HG03432 (cell line): Measurements from ENCODE around the gene MYO5C.
A peak's percentile ranks its signal among the peaks of the same experiment; 100 is the strongest.
"Not testable (repeated sequence)": the region's sequence is repeated elsewhere in the genome, so short reads cannot be mapped to it uniquely, and the experiment has no call there.

Source experiments
- ATAC-seq: cut with Tn5 transposase; IDR thresholded peaks from one replicate; pipeline ENCODE4 v1.9.1; 2021; ENCODE audit warnings: mild to moderate bottlenecking, moderate library complexity; ENCODE audit not compliant: unreplicated experiment

Gene MYO5C

GRCh38 chr15:52243697-52244555 lies 51.7 kb downstream of the MYO5C start:
- no peak for ATAC-seq

- no peak for ATAC-seq
Measured at GRCh38 chr15:52243286-52243685, 52.3 kb downstream of the MYO5C start.

- ATAC-seq = no peak
Measured at GRCh38 chr15:52241489-52241888, 54.1 kb downstream of the MYO5C start.

GRCh38 chr15:52240166-52240565 lies 55.4 kb downstream of the MYO5C start:
- no peak for ATAC-seq

- not testable (repeated sequence) for ATAC-seq
Measured at GRCh38 chr15:52238989-52239525, 56.5 kb downstream of the MYO5C start.

GRCh38 chr15:52238149-52238548 lies 57.5 kb downstream of the MYO5C start:
- no peak for ATAC-seq

GRCh38 chr15:52236013-52236412 lies 59.6 kb downstream of the MYO5C start:
- no peak for ATAC-seq

GRCh38 chr15:52234596-52235541 lies 60.7 kb downstream of the MYO5C start:
- ATAC-seq = peak; percentile 36

GRCh38 chr15:52233405-52233804 lies 62.2 kb downstream of the MYO5C start:
- ATAC-seq = peak; percentile 41

- peak; percentile 59 for ATAC-seq
Measured at GRCh38 chr15:52232327-52232726, 63.3 kb downstream of the MYO5C start.

GRCh38 chr15:52230073-52230472 lies 65.5 kb downstream of the MYO5C start:
- no peak for ATAC-seq

GRCh38 chr15:52228921-52229320 lies 66.7 kb downstream of the MYO5C start:
- ATAC-seq = peak; percentile 30

GRCh38 chr15:52227456-52227855 lies 68.1 kb downstream of the MYO5C start:
- ATAC-seq = peak; percentile 87

- ATAC-seq = no peak
Measured at GRCh38 chr15:52225230-52225629, 70.4 kb downstream of the MYO5C start.

GRCh38 chr15:52224211-52224610 lies 71.4 kb downstream of the MYO5C start:
- ATAC-seq = no peak

GRCh38 chr15:52221730-52222129 lies 73.9 kb downstream of the MYO5C start:
- peak; percentile 77 for ATAC-seq

GRCh38 chr15:52220937-52221660 lies 74.5 kb downstream of the MYO5C start:
- ATAC-seq = peak; percentile 23

GRCh38 chr15:52220251-52220650 lies 75.4 kb downstream of the MYO5C start:
- no peak for ATAC-seq

GRCh38 chr15:52218816-52219215 lies 76.8 kb downstream of the MYO5C start:
- no peak for ATAC-seq

- no peak for ATAC-seq
Measured at GRCh38 chr15:52218371-52218770, 77.2 kb downstream of the MYO5C start.

GRCh38 chr15:52217186-52217585 lies 78.4 kb downstream of the MYO5C start:
- no peak for ATAC-seq
